B cell (primary cell): ENCODE measurements around the gene STOX2. TPM values are rescaled to one million over a fixed set of nuclear protein-coding genes. Genes with fewer than 3 reads are reported as not detected.
"Not testable (repeated sequence)": the region's sequence is repeated elsewhere in the genome, so short reads cannot be mapped to it uniquely, and the experiment has no call there.

Source experiments
- ATAC-seq: fragments of 200-7000 bp; cut with Tn5 transposase; one replicate; pipeline ENCODE4 v1.10.0; 2021; ENCODE audit warnings: low read depth, mild to moderate bottlenecking, moderate number of reproducible peaks, moderate library complexity
- CTCF ChIA-PET: fragments of 350-600 bp; sonication (Branson Sonifier 250); formaldehyde crosslinking; loops from one replicate; lab custom pipeline; 2021; ENCODE audit warnings: antibody characterized with exemption, inconsistent platforms; lab: Charles Lee
- POLR2A ChIA-PET: fragments of 350-600 bp; sonication (Branson Sonifier 250); formaldehyde crosslinking; loops from one replicate; lab custom pipeline; 2021; ENCODE audit warnings: antibody characterized with exemption; lab: Charles Lee
- DNase-seq: peaks from one replicate; pipeline ENCODE4 v3.0.0; 2013
- H2AFZ ChIP-seq: 2 replicates; pipeline ENCODE4 v1.6.1; 2012; ENCODE audit warnings: mild to moderate bottlenecking, low read depth, low read length; ENCODE audit not compliant: insufficient read depth, poor library complexity, severe bottlenecking
- H3K27ac ChIP-seq, 2 donors: 1 replicate in 1 of 2; 2 replicates in 1 of 2; pipeline ENCODE4 v1.5.1; 2012 to 2013; ENCODE audit warnings: low read length in 2 of 2, mild to moderate bottlenecking in 2 of 2, moderate library complexity in 1 of 2
- H3K27me3 ChIP-seq, 4 experiments: fragments of 200-600 bp in 1 of 4; sonication (generic) in 1 of 4; replicated peaks in 1 of 4; 1 replicate in 2 of 4; 2 replicates in 2 of 4; pipeline versions ENCODE4 v1.6.1 to v1.7.0; 2013 to 2016; ENCODE audit warnings: low read length in 3 of 4, mild to moderate bottlenecking in 2 of 4, mixed read lengths in 1 of 4, moderate library complexity in 1 of 4; ENCODE audit not compliant: insufficient read depth in 4 of 4, control insufficient read depth in 3 of 4; ENCODE audit errors: control extremely low read depth in 1 of 4
- H3K36me3 ChIP-seq, 2 experiments: replicated peaks in 1 of 2; 1 replicate in 1 of 2; 2 replicates in 1 of 2; pipeline versions ENCODE4 v1.6.1 to v1.7.1; 2013; ENCODE audit warnings: low read length in 1 of 2; ENCODE audit not compliant: insufficient read depth in 2 of 2, control insufficient read depth in 1 of 2; ENCODE audit errors: control extremely low read depth in 1 of 2, extremely low read depth in 1 of 2
- H3K4me1 ChIP-seq, 2 donors: fragments of 200-600 bp in 1 of 2; sonication (generic) in 1 of 2; 1 replicate in 1 of 2; 2 replicates in 1 of 2; pipeline versions ENCODE4 v1.5.1 to v1.6.1; 2013 to 2017; ENCODE audit warnings: low read length in 2 of 2; ENCODE audit not compliant: control insufficient read depth in 2 of 2, insufficient read depth in 2 of 2
- H3K4me2 ChIP-seq: replicated peaks from 2 replicates; pipeline ENCODE3; 2012; ENCODE audit warnings: mild to moderate bottlenecking, low read depth, low read length; ENCODE audit not compliant: poor library complexity, severe bottlenecking
- H3K4me3 ChIP-seq, 5 experiments: fragments of 200-600 bp in 1 of 5; sonication (generic) in 1 of 5; 1 replicate in 3 of 5; 2 replicates in 2 of 5; pipeline versions ENCODE4 v1.5.1 to v1.7.0; 2011 to 2016; ENCODE audit warnings: low read length in 4 of 5, mild to moderate bottlenecking in 4 of 5, low read depth in 2 of 5, control low read depth in 1 of 5, moderate library complexity in 1 of 5; ENCODE audit not compliant: insufficient read depth in 1 of 5; ENCODE audit errors: control extremely low read depth in 1 of 5, extremely low read depth in 1 of 5
- H3K79me2 ChIP-seq: fragments of 200-600 bp; sonication (generic); one replicate; pipeline ENCODE4 v1.6.0; 2016; ENCODE audit warnings: low read length; ENCODE audit not compliant: control insufficient read depth, insufficient read depth
- H3K9ac ChIP-seq: fragments of 200-600 bp; sonication (generic); 2 replicates; pipeline ENCODE4 v1.6.1; 2017; ENCODE audit warnings: mild to moderate bottlenecking, low read length, moderate library complexity
- H3K9me3 ChIP-seq, 3 donors: one replicate each; pipeline versions ENCODE4 v1.6.1 to v1.7.1; 2013; ENCODE audit warnings: low read length in 2 of 3; ENCODE audit not compliant: control insufficient read depth in 2 of 3, insufficient read depth in 1 of 3; ENCODE audit errors: control extremely low read depth in 1 of 3
- H4K20me1 ChIP-seq: 2 replicates; pipeline ENCODE4 v1.6.0; 2012; ENCODE audit warnings: mild to moderate bottlenecking, low read length; ENCODE audit not compliant: insufficient read depth, control insufficient read depth, poor library complexity, severe bottlenecking
- H3K27ac Mint-ChIP-seq: one replicate; pipeline ENCODE4 v1.8.0; 2021; ENCODE audit warnings: mixed read lengths
- H3K27me3 Mint-ChIP-seq: one replicate; pipeline ENCODE4 v1.8.0; 2021; ENCODE audit warnings: mixed read lengths
- H3K4me1 Mint-ChIP-seq: one replicate; pipeline ENCODE4 v1.8.0; 2021; ENCODE audit warnings: mixed read lengths
- H3K4me3 Mint-ChIP-seq: one replicate; pipeline ENCODE4 v1.8.0; 2021; ENCODE audit warnings: mixed read lengths
- H3K9me3 Mint-ChIP-seq: one replicate; pipeline ENCODE4 v1.8.0; 2022; ENCODE audit warnings: mixed read lengths; ENCODE audit not compliant: insufficient read depth
- EZH2 ChIP-seq: IDR thresholded peaks from 2 replicates; pipeline ENCODE4 v1.6.1; 2012; ENCODE audit warnings: borderline replicate concordance, low read depth, mild to moderate bottlenecking, moderate library complexity, low read length; ENCODE audit not compliant: insufficient read depth, poor library complexity, severe bottlenecking
- WGBS: methylation state at CpG from one replicate; pipeline ENCODE4 v1.1.5; 2013; ENCODE audit warnings: missing lambda C conversion rate; ENCODE audit not compliant: insufficient coverage; 5-methylcytosine and 5-hydroxymethylcytosine counted together
- intact Hi-C: fragments of 100-400 bp; cut with micrococcal nuclease; formaldehyde crosslinking; loops from one replicate; pipeline ENCODE4 v1.10.0; 2022
- polyA plus RNA-seq: library from polyadenylated mRNA; depleted of rRNA; stranded (reverse); fragments of >200 nt; gene quantifications from 2 replicates; pipeline ENCODE4 v1.2.3, GENCODE V29; 2012
- total RNA-seq, 2 donors: library from RNA; stranded (reverse); fragments of 120-200 nt in 1 of 2; gene quantifications; 1 replicate in 1 of 2; 2 replicates in 1 of 2; pipeline versions ENCODE4 v1.2.3 to v1.2.4, GENCODE V29; 2013 to 2022
- TF ChIP-seq, protein P1 (sequence below): fragments of 200-600 bp; IDR thresholded peaks from one replicate; pipeline ENCODE4 v1.8.0; 2022; ENCODE audit warnings: antibody characterized with exemption, mild to moderate bottlenecking

STOX2 gene
- total and polyA plus RNA-seq, 2 donors (not counting 1 experiment from before 2014, with no cell fraction given) = under 0.01 TPM; not detected in 1

DNA sequence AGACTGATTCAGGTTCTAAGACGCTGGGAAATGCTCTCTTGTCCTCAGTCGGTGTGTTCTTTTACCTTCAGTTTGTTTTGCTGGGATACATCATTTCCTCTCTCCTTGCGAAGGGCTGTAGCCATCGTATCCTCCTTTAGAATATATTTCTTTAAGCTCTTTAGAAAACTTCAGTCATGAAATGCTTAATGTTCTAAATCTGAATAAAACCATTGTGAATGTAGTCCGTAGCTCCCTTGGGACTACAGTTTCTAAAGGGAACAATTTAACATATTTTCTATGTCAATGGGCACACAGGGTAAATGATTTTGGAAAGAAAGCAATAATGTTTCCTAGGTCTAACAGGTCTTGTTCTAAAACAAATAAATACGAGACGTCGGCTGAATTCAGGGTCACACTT is 40.6 kb downstream of the STOX2 start:
- Mint-ChIP-seq H3K27ac (no peak overlapping the region), H3K4me3 (no peak overlapping the region), H3K27me3 (peaks cover 16% of the 10 kb centered on the region), H3K4me1 (no peaks in the 10 kb centered on the region), H3K9me3 (no peaks in the 10 kb centered on the region)
- Histone ChIP-seq H3K27ac (no peak overlapping the region), H3K27me3 (no peaks in the 10 kb centered on the region), H3K4me2 (no peak overlapping the region), H3K9ac (no peak overlapping the region), H4K20me1 (no peaks in the 10 kb centered on the region), H2AFZ (no peak overlapping the region), H3K9me3 (peaks cover 0 to 1% (median 0%) of the 10 kb centered on the region in 3 donors), H3K36me3 (no peaks in the 10 kb centered on the region), H3K79me2 (no peaks in the 10 kb centered on the region), H3K4me1 (no peaks in the 10 kb centered on the region), H3K4me3 (no peak overlapping the region)
- no peak for ATAC-seq
- WGBS = 98% methylated on average over 4 of the region's 8 CpGs
- ChIA-PET CTCF (no interaction called here), POLR2A (no interaction called here)
- intact Hi-C loops = no loop called here
- TF ChIP-seq EZH2 = no peak
- TF ChIP-seq, protein P1, sequence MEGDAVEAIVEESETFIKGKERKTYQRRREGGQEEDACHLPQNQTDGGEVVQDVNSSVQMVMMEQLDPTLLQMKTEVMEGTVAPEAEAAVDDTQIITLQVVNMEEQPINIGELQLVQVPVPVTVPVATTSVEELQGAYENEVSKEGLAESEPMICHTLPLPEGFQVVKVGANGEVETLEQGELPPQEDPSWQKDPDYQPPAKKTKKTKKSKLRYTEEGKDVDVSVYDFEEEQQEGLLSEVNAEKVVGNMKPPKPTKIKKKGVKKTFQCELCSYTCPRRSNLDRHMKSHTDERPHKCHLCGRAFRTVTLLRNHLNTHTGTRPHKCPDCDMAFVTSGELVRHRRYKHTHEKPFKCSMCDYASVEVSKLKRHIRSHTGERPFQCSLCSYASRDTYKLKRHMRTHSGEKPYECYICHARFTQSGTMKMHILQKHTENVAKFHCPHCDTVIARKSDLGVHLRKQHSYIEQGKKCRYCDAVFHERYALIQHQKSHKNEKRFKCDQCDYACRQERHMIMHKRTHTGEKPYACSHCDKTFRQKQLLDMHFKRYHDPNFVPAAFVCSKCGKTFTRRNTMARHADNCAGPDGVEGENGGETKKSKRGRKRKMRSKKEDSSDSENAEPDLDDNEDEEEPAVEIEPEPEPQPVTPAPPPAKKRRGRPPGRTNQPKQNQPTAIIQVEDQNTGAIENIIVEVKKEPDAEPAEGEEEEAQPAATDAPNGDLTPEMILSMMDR = no peak
- no peak for DNase-seq

- H3K27ac Mint-ChIP-seq = no peak overlapping the region
- H3K27me3 Mint-ChIP-seq = peaks cover 13% of the 10 kb centered on the region
- ATAC-seq (no peak), DNase-seq (no peak)
- Histone ChIP-seq H3K4me3 (no peak overlapping the region), H3K4me1 (no peaks in the 10 kb centered on the region), H3K36me3 (no peaks in the 10 kb centered on the region), H3K4me2 (no peak overlapping the region), H3K9ac (no peak overlapping the region), H3K27me3 (no peaks in the 10 kb centered on the region), H3K79me2 (no peaks in the 10 kb centered on the region), H2AFZ (no peak overlapping the region), H3K9me3 (no peaks in the 10 kb centered on the region), H4K20me1 (no peaks in the 10 kb centered on the region), H3K27ac (no peak overlapping the region)
- ChIA-PET CTCF (no interaction called here), POLR2A (no interaction called here)
- no peaks in the 10 kb centered on the region for H3K9me3 Mint-ChIP-seq
- TF ChIP-seq, protein P1 = no peak
- 97% methylated on average over 6 of the region's 8 CpGs for WGBS
- no peaks in the 10 kb centered on the region for H3K4me1 Mint-ChIP-seq
- no peak overlapping the region for H3K4me3 Mint-ChIP-seq
- intact Hi-C loops = no loop called here
Measured at GRCh38 chr4:183950536-183950935, 45.4 kb downstream of the STOX2 start.

DNA sequence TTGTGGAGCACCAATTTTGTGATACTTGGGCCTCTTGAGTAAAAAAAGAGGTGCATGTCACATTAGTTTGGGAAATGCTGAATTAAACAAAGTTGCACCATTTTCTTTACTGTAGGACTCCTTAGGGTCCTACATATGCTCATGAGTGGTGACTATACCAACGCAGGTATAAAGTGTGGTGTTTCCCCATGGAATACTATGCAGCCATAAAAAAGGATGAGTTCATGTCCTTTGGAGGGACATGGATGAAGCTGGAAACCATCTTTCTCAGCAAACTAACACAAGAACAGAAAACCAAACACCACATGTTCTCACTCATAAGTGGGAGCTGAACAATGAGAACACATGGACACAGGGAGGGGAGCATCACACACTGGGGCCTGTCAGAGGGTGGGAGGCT is 47.5 kb downstream of the STOX2 start:
- H3K4me3 Mint-ChIP-seq, H3K36me3 ChIP-seq, H3K4me3 ChIP-seq, H3K4me2 ChIP-seq, H3K9me3 Mint-ChIP-seq, POLR2A ChIA-PET, H4K20me1 ChIP-seq, H2AFZ ChIP-seq, H3K9me3 ChIP-seq, H3K27me3 ChIP-seq, ATAC-seq, H3K9ac ChIP-seq, H3K4me1 ChIP-seq, CTCF ChIA-PET, H3K27ac Mint-ChIP-seq, intact Hi-C loops, DNase-seq, H3K4me1 Mint-ChIP-seq, H3K79me2 ChIP-seq, H3K27ac ChIP-seq: not testable (repeated sequence)
- H3K27me3 Mint-ChIP-seq = peaks cover 13% of the 10 kb centered on the region
- WGBS = no CpG with 5 or more reads among the region's 1 CpG
